Hematopoietic multipotent progenitor cell treated with erythropoietin and hydrocortisone succinate and interleukin-3 and kit ligand, for 8 days (in vitro differentiated cells): ENCODE results near the gene GOLT1B.
"Not testable (repeated sequence)": the region's sequence is repeated elsewhere in the genome, so short reads cannot be mapped to it uniquely, and the experiment has no call there.

Source experiments
- DNase-seq: peaks from one replicate; pipeline ENCODE4 v3.0.0-alpha.2; 2015

The GOLT1B gene

GRCh38 chr12:21501258-21502163 lies at the start of gene GOLT1B, which contains the start of gene RECQL:
Gene GOLT1B, plus strand, starts transcription at chr12:21501789. Its CDS starts 135 bp downstream, at chr12:21501924.
Gene RECQL, minus strand, starts transcription at chr12:21501635. Its CDS starts 2,065 bp downstream, at chr12:21499570.
- DNase-seq: peak; percentile 99

GRCh38 chr12:21453312-21453852 lies 48.2 kb upstream of the GOLT1B start:
- DNase-seq: no peak

GRCh38 chr12:21456291-21456780 lies 45.3 kb upstream of the GOLT1B start:
- no peak for DNase-seq

GRCh38 chr12:21459474-21459873 lies 42.1 kb upstream of the GOLT1B start:
- no peak for DNase-seq

GRCh38 chr12:21467334-21467733 lies 34.3 kb upstream of the GOLT1B start:
- DNase-seq: not testable (repeated sequence)

- no peak for DNase-seq
Observed at GRCh38 chr12:21471294-21471693, 30.3 kb upstream of the GOLT1B start.

- no peak for DNase-seq
Observed at GRCh38 chr12:21472197-21472823, 29.3 kb upstream of the GOLT1B start.

GRCh38 chr12:21475552-21475951 lies 26.0 kb upstream of the GOLT1B start:
- DNase-seq: no peak

- DNase-seq: no peak
Observed at GRCh38 chr12:21476949-21477348, 24.6 kb upstream of the GOLT1B start.

- no peak for DNase-seq
Observed at GRCh38 chr12:21478756-21479455, 22.7 kb upstream of the GOLT1B start.

GRCh38 chr12:21483531-21483930 lies 18.1 kb upstream of the GOLT1B start:
- DNase-seq: no peak

GRCh38 chr12:21485998-21486397 lies 15.6 kb upstream of the GOLT1B start:
- DNase-seq: no peak

- DNase-seq: no peak
Observed at GRCh38 chr12:21499765-21500164, 1.8 kb upstream of the GOLT1B start.

GRCh38 chr12:21500786-21501257 lies 767 bp upstream of the GOLT1B start:
- DNase-seq: no peak

- peak; percentile 30 for DNase-seq
Observed at GRCh38 chr12:21502164-21502496, 541 bp downstream of the GOLT1B start.

GRCh38 chr12:21502872-21503271 lies 1.3 kb downstream of the GOLT1B start:
- DNase-seq: no peak

- DNase-seq: no peak
Observed at GRCh38 chr12:21505888-21506287, 4.3 kb downstream of the GOLT1B start.

- no peak for DNase-seq
Observed at GRCh38 chr12:21507849-21508248, 6.3 kb downstream of the GOLT1B start.

- no peak for DNase-seq
Observed at GRCh38 chr12:21509768-21510167, 8.2 kb downstream of the GOLT1B start.

- no peak for DNase-seq
Observed at GRCh38 chr12:21516281-21516680, 14.7 kb downstream of the GOLT1B start.

GRCh38 chr12:21518451-21518850 lies 16.9 kb downstream of the GOLT1B start:
- no peak for DNase-seq

GRCh38 chr12:21521541-21521940 lies 20.0 kb downstream of the GOLT1B start:
- no peak for DNase-seq

GRCh38 chr12:21523148-21523547 lies 21.6 kb downstream of the GOLT1B start:
- DNase-seq: no peak
